Parathyroid adenoma (tissue), 2 donors: ENCODE data around the gene GAS6.

Experiments
- H2AFZ ChIP-seq: fragments of 300-600 bp; sonication (generic); one replicate; pipeline ENCODE4 v1.7.0; 2017; ENCODE audit warnings: antibody characterized with exemption, mild to moderate bottlenecking
- H3K27ac ChIP-seq: fragments of 300-600 bp; sonication (generic); one replicate; pipeline ENCODE4 v1.7.0; 2017
- H3K27me3 ChIP-seq: fragments of 300-600 bp; sonication (generic); one replicate; pipeline ENCODE4 v1.7.0; 2017; ENCODE audit warnings: low read length; ENCODE audit not compliant: control insufficient read depth, insufficient read depth
- H3K36me3 ChIP-seq: fragments of 300-600 bp; sonication (generic); one replicate; pipeline ENCODE4 v1.7.0; 2017; ENCODE audit warnings: low read length; ENCODE audit not compliant: control insufficient read depth, insufficient read depth
- H3K4me1 ChIP-seq: fragments of 300-600 bp; sonication (generic); one replicate; pipeline ENCODE4 v1.7.0; 2017; ENCODE audit warnings: control low read depth
- H3K4me2 ChIP-seq: fragments of 300-600 bp; sonication (generic); one replicate; pipeline ENCODE4 v1.7.0; 2017; ENCODE audit warnings: low read length
- H3K4me3 ChIP-seq: fragments of 300-600 bp; sonication (generic); one replicate; pipeline ENCODE4 v1.7.0; 2017; ENCODE audit warnings: low read depth, low read length
- H3K79me2 ChIP-seq: fragments of 300-600 bp; sonication (generic); one replicate; pipeline ENCODE4 v1.7.0; 2017; ENCODE audit warnings: control low read depth
- H3K9ac ChIP-seq: fragments of 300-600 bp; sonication (generic); one replicate; pipeline ENCODE4 v1.7.0; 2017; ENCODE audit warnings: mild to moderate bottlenecking
- H3K9me3 ChIP-seq: fragments of 300-600 bp; sonication (generic); one replicate; pipeline ENCODE4 v1.7.0; 2017; ENCODE audit warnings: low read length; ENCODE audit not compliant: control insufficient read depth
- CTCF ChIP-seq: fragments of 300-600 bp; sonication (generic); IDR thresholded peaks from one replicate; pipeline ENCODE4 v1.7.0; 2017; ENCODE audit warnings: antibody characterized with exemption, mild to moderate bottlenecking
- donor health status: primary hyperparathyroidism.

The GAS6 gene

GRCh38 chr13:113881614-113882266 lies 17.9 kb upstream of the GAS6 start:
- Histone ChIP-seq H3K27ac (peak overlapping the region; percentile 62), H3K9ac (no peak overlapping the region)

DNA sequence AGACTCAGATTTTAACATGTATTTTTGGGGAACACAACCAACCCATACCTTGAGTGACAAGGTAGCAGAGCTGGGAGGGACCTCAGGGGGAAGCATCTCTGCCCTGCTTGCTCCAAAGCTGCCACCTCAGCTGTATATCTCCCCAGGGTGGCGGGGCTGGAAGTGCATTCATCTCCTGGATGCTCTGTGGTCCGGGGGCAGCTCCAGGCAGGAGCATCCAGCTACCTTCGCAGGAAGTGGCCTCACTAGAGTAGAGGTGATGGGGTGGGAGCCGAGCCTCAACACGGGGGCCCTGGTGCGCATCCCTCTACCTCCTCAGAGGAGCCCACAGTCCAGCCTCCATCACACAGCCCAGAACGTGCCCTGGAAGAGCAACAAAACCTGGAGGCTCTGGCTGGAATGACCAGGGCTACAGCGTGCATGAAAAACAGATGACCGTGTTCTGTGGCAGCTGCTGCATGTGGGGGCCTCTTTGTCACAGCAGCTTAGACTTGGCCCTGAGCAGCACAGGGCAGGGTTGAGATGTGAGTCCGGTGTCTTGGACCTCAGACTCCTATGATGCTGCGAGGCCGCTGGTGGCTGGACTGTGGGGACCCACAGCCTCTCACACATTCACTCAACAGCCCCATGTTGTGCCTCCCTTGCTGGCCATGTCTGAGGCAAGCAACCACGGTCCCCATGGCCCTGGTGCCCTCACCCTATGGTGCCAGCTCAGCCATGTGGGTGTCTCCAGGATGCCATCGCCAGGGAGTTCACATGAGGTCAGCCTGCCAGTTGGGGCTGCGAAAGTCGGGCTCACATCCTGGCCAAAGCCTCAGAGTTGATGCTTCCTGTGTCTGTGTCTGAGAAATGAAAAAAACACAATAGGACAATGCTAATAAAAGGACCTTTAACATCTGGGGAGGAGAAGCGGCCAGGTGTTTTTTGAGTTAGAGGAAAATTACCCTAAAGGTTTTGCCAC lies 17.1 kb upstream of the GAS6 start:
- Histone ChIP-seq H3K4me2 (peak overlapping the region; percentile 33), H3K9ac (no peak overlapping the region), H3K27me3 (no peaks in the 10 kb centered on the region), H2AFZ (no peak overlapping the region), H3K4me1 (no peaks in the 10 kb centered on the region), H3K79me2 (no peaks in the 10 kb centered on the region), H3K4me3 (no peak overlapping the region), H3K9me3 (no peaks in the 10 kb centered on the region), H3K36me3 (no peaks in the 10 kb centered on the region), H3K27ac (peak overlapping the region; percentile 62)
- TF ChIP-seq CTCF: no peak

More at GRCh38 chr13:113881614-113882266, 17.9 kb upstream of the GAS6 start:
- H3K36me3 ChIP-seq: no peaks in the 10 kb centered on the region
- H3K4me1 ChIP-seq: no peaks in the 10 kb centered on the region
- peak overlapping the region; percentile 33 for H3K4me2 ChIP-seq
- H3K79me2 ChIP-seq: no peaks in the 10 kb centered on the region
- peak overlapping the region; percentile 8 for H2AFZ ChIP-seq
- no peak overlapping the region for H3K4me3 ChIP-seq
- H3K9me3 ChIP-seq: no peaks in the 10 kb centered on the region
- H3K27me3 ChIP-seq: no peaks in the 10 kb centered on the region
- TF ChIP-seq CTCF: no peak

GRCh38 chr13:113879494-113880360 lies 15.9 kb upstream of the GAS6 start:
- no peak overlapping the region for H3K4me3 ChIP-seq
- H3K27me3 ChIP-seq: no peaks in the 10 kb centered on the region
- no peak overlapping the region for H3K27ac ChIP-seq
- H3K36me3 ChIP-seq: no peaks in the 10 kb centered on the region
- H2AFZ ChIP-seq: no peak overlapping the region
- TF ChIP-seq CTCF: no peak
- no peaks in the 10 kb centered on the region for H3K9me3 ChIP-seq
- no peak overlapping the region for H3K4me2 ChIP-seq
- H3K4me1 ChIP-seq: no peaks in the 10 kb centered on the region
- no peak overlapping the region for H3K9ac ChIP-seq
- no peaks in the 10 kb centered on the region for H3K79me2 ChIP-seq

- no peaks in the 10 kb centered on the region for H3K79me2 ChIP-seq
- H3K27ac ChIP-seq: no peak overlapping the region
- H3K27me3 ChIP-seq: no peaks in the 10 kb centered on the region
- no peak overlapping the region for H3K4me3 ChIP-seq
- no peaks in the 10 kb centered on the region for H3K4me1 ChIP-seq
- no peak overlapping the region for H3K9ac ChIP-seq
- no peaks in the 10 kb centered on the region for H3K9me3 ChIP-seq
- no peak overlapping the region for H2AFZ ChIP-seq
- TF ChIP-seq CTCF: no peak
- no peaks in the 10 kb centered on the region for H3K36me3 ChIP-seq
- H3K4me2 ChIP-seq: no peak overlapping the region
These were observed 15.1 kb upstream of the GAS6 start for GRCh38 chr13:113879017-113879416.
